ENCODE results near the gene CLDN6.
A peak's percentile ranks its signal among the peaks of the same experiment; 100 is the strongest.
"Not testable (repeated sequence)": the region's sequence is repeated elsewhere in the genome, so short reads cannot be mapped to it uniquely, and the experiment has no call there.

Gene CLDN6

GRCh38 chr16:3017794-3018506 is at the start of gene CLDN6:
Gene CLDN6, minus strand, starts transcription at chr16:3018183. Its CDS starts 2,162 bp downstream, at chr16:3016021.
- peak; percentile 93 for DNase-seq (ENCODE audit: low spot score)

GRCh38 chr16:3066440-3066748 is 48.4 kb upstream of the CLDN6 start:
- no peak for DNase-seq (ENCODE audit: low spot score)

- DNase-seq (ENCODE audit: low spot score) = no peak
Observed at GRCh38 chr16:3065742-3066439, 47.9 kb upstream of the CLDN6 start.

GRCh38 chr16:3065069-3065741 is 47.2 kb upstream of the CLDN6 start, which contains the start of gene IL32:
Gene IL32, plus strand, starts transcription at chr16:3065640. Its CDS starts 172 bp downstream, at chr16:3065812.
- DNase-seq (ENCODE audit: low spot score) = no peak

- no peak for DNase-seq (ENCODE audit: low spot score)
Observed at GRCh38 chr16:3063625-3064386, 45.8 kb upstream of the CLDN6 start.

- no peak for DNase-seq (ENCODE audit: low spot score)
Observed at GRCh38 chr16:3062553-3062952, 44.6 kb upstream of the CLDN6 start.

- DNase-seq (ENCODE audit: low spot score) = no peak
Observed at GRCh38 chr16:3060339-3061127, 42.5 kb upstream of the CLDN6 start.

- DNase-seq (ENCODE audit: low spot score) = no peak
Observed at GRCh38 chr16:3059723-3060242, 41.8 kb upstream of the CLDN6 start.

- peak; percentile 96 for DNase-seq (ENCODE audit: low spot score)
Observed at GRCh38 chr16:3059041-3059722, 41.2 kb upstream of the CLDN6 start.

- no peak for DNase-seq (ENCODE audit: low spot score)
Observed at GRCh38 chr16:3058139-3059030, 40.4 kb upstream of the CLDN6 start.

- no peak for DNase-seq (ENCODE audit: low spot score)
Observed at GRCh38 chr16:3057181-3058138, 39.5 kb upstream of the CLDN6 start.

GRCh38 chr16:3056336-3057180 is 38.6 kb upstream of the CLDN6 start:
- DNase-seq (ENCODE audit: low spot score) = no peak

- DNase-seq (ENCODE audit: low spot score) = not testable (repeated sequence)
Observed at GRCh38 chr16:3055734-3056115, 37.7 kb upstream of the CLDN6 start.

GRCh38 chr16:3054965-3055733 is 37.2 kb upstream of the CLDN6 start:
- DNase-seq (ENCODE audit: low spot score) = no peak

- DNase-seq (ENCODE audit: low spot score) = not testable (repeated sequence)
Observed at GRCh38 chr16:3053330-3053710, 35.3 kb upstream of the CLDN6 start.

GRCh38 chr16:3052571-3053329 is 34.8 kb upstream of the CLDN6 start:
- DNase-seq (ENCODE audit: low spot score) = not testable (repeated sequence)
